Thyroid gland (tissue), 4 donors: ENCODE results near the gene HIPK4. TPM values are rescaled to one million over a fixed set of nuclear protein-coding genes. Genes with fewer than 3 reads are reported as not detected.

ENCODE experiments used
- DNase-seq, 2 donors: peaks; one replicate each; pipeline ENCODE4 v3.0.0-alpha.2; 2019
- H3K27ac ChIP-seq, 3 donors: fragments of 200-600 bp; sonication (generic); 1 replicate in 2 of 3; 2 replicates in 1 of 3; pipeline ENCODE4 v1.5.1; 2016 to 2019; ENCODE audit warnings: mild to moderate bottlenecking in 1 of 3, moderate library complexity in 1 of 3
- H3K27me3 ChIP-seq: fragments of 200-600 bp; sonication (generic); one replicate; pipeline ENCODE4 v1.5.1; 2019
- H3K36me3 ChIP-seq, 2 donors: fragments of 200-600 bp; sonication (generic); one replicate each; pipeline ENCODE4 v1.5.1; 2016 to 2019
- H3K4me1 ChIP-seq, 2 donors: fragments of 200-600 bp; sonication (generic); one replicate each; pipeline ENCODE4 v1.5.1; 2017 to 2019
- H3K4me3 ChIP-seq, 3 donors: fragments of 200-600 bp; sonication (generic); replicated peaks in 1 of 3; 1 replicate in 2 of 3; 2 replicates in 1 of 3; pipeline ENCODE4 v1.5.1; 2016; ENCODE audit warnings: mild to moderate bottlenecking in 1 of 3
- H3K9me3 ChIP-seq: fragments of 200-600 bp; sonication (generic); one replicate; pipeline ENCODE4 v1.5.1; 2017
- CTCF ChIP-seq, 6 experiments: fragments of 200-600 bp in 3 of 6; fragments of 450-650 bp in 3 of 6; sonication (generic) in 3 of 6; IDR thresholded peaks; one replicate each; pipeline ENCODE4 v1.5.1; 2016 to 2019; ENCODE audit warnings: antibody characterized with exemption in 6 of 6, mild to moderate bottlenecking in 2 of 6, inconsistent platforms in 1 of 6, moderate library complexity in 1 of 6
- POLR2A ChIP-seq, 2 donors: fragments of 450-650 bp; IDR thresholded peaks; one replicate each; pipeline ENCODE4 v1.6.1; 2017; ENCODE audit warnings: antibody characterized with exemption in 2 of 2, mild to moderate bottlenecking in 2 of 2, moderate library complexity in 1 of 2
- WGBS, 2 donors: methylation state at CpG; one replicate each; pipeline ENCODE4 v1.1.5; 2017; 5-methylcytosine and 5-hydroxymethylcytosine counted together
- intact Hi-C: fragments of 100-400 bp; cut with DNase I; formaldehyde crosslinking; loops from one replicate; pipeline ENCODE4 v1.15.1; 2023
- total RNA-seq, 4 donors: library from RNA; depleted of rRNA; stranded (reverse); fragments of >200 nt; gene quantifications; one replicate each; pipeline ENCODE4 v1.2.3, GENCODE V29; 2016

The HIPK4 gene
- total RNA-seq, 4 donors from 2014 or later = 0.22 to 0.27 TPM; not detected in 2

DNA sequence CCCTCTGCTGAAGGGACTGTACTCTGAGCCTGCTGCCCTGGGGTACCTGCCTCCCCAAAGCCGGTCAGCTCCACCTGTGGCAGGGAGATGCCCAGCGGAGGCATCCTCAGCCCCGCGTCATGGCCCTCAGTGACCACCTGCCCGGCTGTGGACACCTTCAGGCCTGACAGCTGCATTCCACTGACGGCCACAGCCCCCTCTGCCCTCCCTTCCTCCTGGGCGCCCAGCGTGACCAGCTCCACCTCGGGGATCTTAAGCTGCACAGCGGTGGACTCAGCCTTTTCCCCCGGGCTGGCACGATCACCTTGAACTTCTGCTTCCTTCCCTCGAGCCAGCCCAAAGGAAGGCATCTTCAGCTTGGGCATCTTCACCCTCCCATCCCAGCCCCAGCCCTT, 4.8 kb upstream of the HIPK4 start:
- H3K9me3 ChIP-seq = no peaks in the 10 kb centered on the region
- no peak for TF ChIP-seq CTCF (IDR thresholded peaks at IDR 0.05)
- TF ChIP-seq POLR2A (IDR thresholded peaks at IDR 0.05) = no peak
- H3K27ac ChIP-seq = no peak overlapping the region
- 52 to 57% methylated on average over 4 to 10 of the region's 13 CpGs for WGBS, 2 donors
- intact Hi-C loops = no loop called here
- no peak overlapping the region for H3K4me3 ChIP-seq
- peak; percentile 58 to 60 for DNase-seq
- H3K36me3 ChIP-seq = peaks cover 0 to 4% of the 10 kb centered on the region in 2 donors
- H3K4me1 ChIP-seq = peaks cover 6 to 10% of the 10 kb centered on the region in 2 donors
- H3K27me3 ChIP-seq = no peaks in the 10 kb centered on the region

- 89 to 91% methylated on average over 16 to 34 of the region's 41 CpGs for WGBS, 2 donors
- no peaks in the 10 kb centered on the region for H3K9me3 ChIP-seq
- H3K4me1 ChIP-seq = peaks cover 6 to 10% of the 10 kb centered on the region in 2 donors
- H3K27me3 ChIP-seq = no peaks in the 10 kb centered on the region
- no peak overlapping the region for H3K4me3 ChIP-seq
- no peak for DNase-seq
- intact Hi-C loops = no loop called here
- H3K27ac ChIP-seq = no peak overlapping the region
- no peak for TF ChIP-seq CTCF (IDR thresholded peaks at IDR 0.05)
- TF ChIP-seq POLR2A (IDR thresholded peaks at IDR 0.05) = no peak
- peaks cover 0 to 4% of the 10 kb centered on the region in 2 donors for H3K36me3 ChIP-seq
Measured at GRCh38 chr19:40393894-40394815, 4.2 kb upstream of the HIPK4 start.

- TF ChIP-seq CTCF (IDR thresholded peaks at IDR 0.05) (peak in 4 of 6 experiments; percentile 18 to 33 (median 23)), POLR2A (IDR thresholded peaks at IDR 0.05) (no peak)
- Histone ChIP-seq H3K9me3 (no peaks in the 10 kb centered on the region), H3K36me3 (peaks cover 0 to 4% of the 10 kb centered on the region in 2 donors), H3K27ac (no peak overlapping the region), H3K4me1 (peaks cover 6 to 10% of the 10 kb centered on the region in 2 donors), H3K27me3 (no peaks in the 10 kb centered on the region), H3K4me3 (no peak overlapping the region)
- WGBS, 2 donors = 35 to 55% methylated on average over 8 to 9 of the region's 9 CpGs
- intact Hi-C loops = no loop called here
- peak; percentile 35 to 40 for DNase-seq
Measured at GRCh38 chr19:40392894-40393517, 3.0 kb upstream of the HIPK4 start.

- WGBS, 2 donors = 78 to 83% methylated on average over 8 of the region's 8 CpGs
- Histone ChIP-seq H3K9me3 (no peaks in the 10 kb centered on the region), H3K36me3 (no peaks in the 10 kb centered on the region), H3K4me3 (no peak overlapping the region), H3K4me1 (peaks cover 6 to 10% of the 10 kb centered on the region in 2 donors), H3K27ac (no peak overlapping the region), H3K27me3 (no peaks in the 10 kb centered on the region)
- DNase-seq = no peak
- intact Hi-C loops = no loop called here
- TF ChIP-seq CTCF (IDR thresholded peaks at IDR 0.05) (no peak), POLR2A (IDR thresholded peaks at IDR 0.05) (no peak)
Measured at GRCh38 chr19:40392123-40392522, 2.1 kb upstream of the HIPK4 start.
